Measurements from ENCODE around the gene DDX23. TPM values are rescaled to one million over a fixed set of nuclear protein-coding genes. Genes with fewer than 3 reads are reported as not detected.

DDX23 gene
- total and polyA plus RNA-seq, 8 donors: 66.5 to 116 (median 108) TPM

- peaks cover 12 to 16% of the 10 kb centered on the region in 2 donors for H3K4me1 ChIP-seq
- TF ChIP-seq CTCF (IDR thresholded peaks at IDR 0.05): no peak
- ATAC-seq: peak; percentile 5
- peak overlapping the region; percentile 55 to 83 for H3K4me3 ChIP-seq
- DNase-seq: peak in 1 of 4 donors; percentile 41
- peaks cover 0 to 34% of the 10 kb centered on the region in 2 donors for H3K27me3 ChIP-seq
- H3K9me3 ChIP-seq: no peaks in the 10 kb centered on the region
- peak overlapping the region; percentile 41 to 46 for H3K27ac ChIP-seq
- peaks cover 0 to 2% of the 10 kb centered on the region in 2 donors for H3K36me3 ChIP-seq
- intact Hi-C loops (cut with DNase I): no loop called here
These were observed 64.0 kb downstream of the DDX23 start for GRCh38 chr12:48787791-48788523.

GRCh38 chr12:48786591-48787544 is 65.1 kb downstream of the DDX23 start:
- H3K27me3 ChIP-seq: peaks cover 0 to 34% of the 10 kb centered on the region in 2 donors
- no peak for TF ChIP-seq CTCF (IDR thresholded peaks at IDR 0.05)
- H3K27ac ChIP-seq: no peak overlapping the region
- H3K9me3 ChIP-seq: no peaks in the 10 kb centered on the region
- ATAC-seq (no peak), DNase-seq (no peak)
- peaks cover 12 to 23% of the 10 kb centered on the region in 2 donors for H3K4me1 ChIP-seq
- H3K36me3 ChIP-seq: peaks cover 0 to 7% of the 10 kb centered on the region in 2 donors
- intact Hi-C loops (cut with DNase I): no loop called here
- H3K4me3 ChIP-seq: peak overlapping the region in 1 of 2 donors; percentile 55

GRCh38 chr12:48783432-48783831 is 68.5 kb downstream of the DDX23 start:
- Histone ChIP-seq H3K27me3 (peaks cover 0 to 15% of the 10 kb centered on the region in 2 donors), H3K36me3 (peaks cover 0 to 7% of the 10 kb centered on the region in 2 donors), H3K27ac (no peak overlapping the region), H3K4me3 (no peak overlapping the region), H3K9me3 (no peaks in the 10 kb centered on the region), H3K4me1 (peaks cover 19 to 31% of the 10 kb centered on the region in 2 donors)
- TF ChIP-seq CTCF (IDR thresholded peaks at IDR 0.05): no peak
- no peak for DNase-seq
- ATAC-seq: no peak
- intact Hi-C loops (cut with DNase I): no loop called here

GRCh38 chr12:48782457-48783395 is 69.2 kb downstream of the DDX23 start:
- no peak for TF ChIP-seq CTCF (IDR thresholded peaks at IDR 0.05)
- ATAC-seq (no peak), DNase-seq (peak in 1 of 4 donors; percentile 77)
- intact Hi-C loops (cut with DNase I): no loop called here
- Histone ChIP-seq H3K9me3 (no peaks in the 10 kb centered on the region), H3K36me3 (peaks cover 0 to 7% of the 10 kb centered on the region in 2 donors), H3K4me1 (peaks cover 16 to 31% of the 10 kb centered on the region in 2 donors), H3K27me3 (peaks cover 0 to 8% of the 10 kb centered on the region in 2 donors), H3K4me3 (no peak overlapping the region), H3K27ac (no peak overlapping the region)

Data from left lung (tissue), 10 donors.